ENCODE results near the gene SPTB.

SPTB gene

DNA sequence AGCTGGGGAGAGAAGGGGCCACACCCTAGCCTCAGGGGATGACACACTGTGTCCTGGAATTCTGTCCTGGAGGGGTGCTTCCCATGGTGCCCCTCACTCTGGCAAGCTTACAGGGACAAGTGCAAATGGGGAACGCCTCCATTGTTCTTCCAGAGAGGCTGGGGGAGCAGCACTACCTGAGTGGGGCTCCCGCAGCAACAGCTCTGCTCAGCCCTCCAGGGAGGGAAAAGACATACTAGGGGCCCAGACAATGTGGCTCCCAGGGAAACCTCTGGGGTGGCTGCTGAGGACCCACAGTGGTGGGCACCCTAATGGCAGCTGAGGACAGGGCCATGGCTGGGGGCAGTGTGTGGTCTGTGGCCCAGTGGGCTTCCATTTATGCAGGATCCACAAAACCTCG is 106.1 kb downstream of the SPTB start:
- no peaks in the 10 kb centered on the region for H3K79me2 ChIP-seq (ENCODE audit: control insufficient read depth, low read length)
- no peaks in the 10 kb centered on the region for H3K9me2 ChIP-seq (replicated peaks; ENCODE audit: control insufficient read depth, low read length)
- H4K20me1 ChIP-seq (ENCODE audit: control insufficient read depth, insufficient read depth, low read depth, low read length) = no peaks in the 10 kb centered on the region
- TF ChIP-seq, protein P1, sequence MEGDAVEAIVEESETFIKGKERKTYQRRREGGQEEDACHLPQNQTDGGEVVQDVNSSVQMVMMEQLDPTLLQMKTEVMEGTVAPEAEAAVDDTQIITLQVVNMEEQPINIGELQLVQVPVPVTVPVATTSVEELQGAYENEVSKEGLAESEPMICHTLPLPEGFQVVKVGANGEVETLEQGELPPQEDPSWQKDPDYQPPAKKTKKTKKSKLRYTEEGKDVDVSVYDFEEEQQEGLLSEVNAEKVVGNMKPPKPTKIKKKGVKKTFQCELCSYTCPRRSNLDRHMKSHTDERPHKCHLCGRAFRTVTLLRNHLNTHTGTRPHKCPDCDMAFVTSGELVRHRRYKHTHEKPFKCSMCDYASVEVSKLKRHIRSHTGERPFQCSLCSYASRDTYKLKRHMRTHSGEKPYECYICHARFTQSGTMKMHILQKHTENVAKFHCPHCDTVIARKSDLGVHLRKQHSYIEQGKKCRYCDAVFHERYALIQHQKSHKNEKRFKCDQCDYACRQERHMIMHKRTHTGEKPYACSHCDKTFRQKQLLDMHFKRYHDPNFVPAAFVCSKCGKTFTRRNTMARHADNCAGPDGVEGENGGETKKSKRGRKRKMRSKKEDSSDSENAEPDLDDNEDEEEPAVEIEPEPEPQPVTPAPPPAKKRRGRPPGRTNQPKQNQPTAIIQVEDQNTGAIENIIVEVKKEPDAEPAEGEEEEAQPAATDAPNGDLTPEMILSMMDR (IDR thresholded peaks at IDR 0.05; ENCODE audit: low read depth, low read length, poor library complexity, severe bottlenecking) = no peak
- TF ChIP-seq EZH2phosphoT487 (IDR thresholded peaks at IDR 0.05; ENCODE audit: borderline replicate concordance, low read length) = no peak
- no peaks in the 10 kb centered on the region for H3K36me3 ChIP-seq (ENCODE audit: control insufficient read depth, low read length)
- H3K4me2 ChIP-seq (ENCODE audit: low read length) = no peak overlapping the region
- no peaks in the 10 kb centered on the region for H3F3A ChIP-seq (ENCODE audit: control insufficient read depth, insufficient read depth)
- H3K27me3 ChIP-seq (ENCODE audit: control insufficient read depth, low read length) = peaks cover 6% of the 10 kb centered on the region; the same call in 1 of the 2 replicates
- H3K9me3 ChIP-seq (ENCODE audit: control insufficient read depth, insufficient read depth, low read length) = no peaks in the 10 kb centered on the region
- no peak overlapping the region for H3K4me3 ChIP-seq (ENCODE audit: low read length)
- no peaks in the 10 kb centered on the region for H3K4me1 ChIP-seq (ENCODE audit: control insufficient read depth, low read length)
- no peak overlapping the region for H3K27ac ChIP-seq (ENCODE audit: low read depth, low read length)

DNA sequence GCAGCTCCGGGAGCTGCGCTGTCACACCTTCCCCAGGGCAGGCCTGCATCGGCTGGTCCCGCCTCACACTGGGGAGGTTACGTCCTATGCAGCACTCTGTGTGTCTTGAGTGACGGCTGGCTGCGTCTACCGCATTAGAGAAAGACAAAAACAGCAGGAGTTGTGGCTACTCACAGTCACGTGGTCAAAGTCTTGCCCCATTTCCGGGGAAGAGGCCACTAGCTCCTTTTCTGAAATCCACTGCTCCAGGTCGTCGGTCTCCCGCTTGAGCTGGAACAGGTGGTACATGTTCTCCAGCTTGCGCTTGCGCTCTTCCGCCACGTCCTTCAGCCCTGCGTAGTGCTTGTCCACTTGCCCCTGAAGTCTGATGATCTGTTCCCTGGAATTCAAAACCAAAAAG is 106.7 kb downstream of the SPTB start:
- H3K4me2 ChIP-seq (ENCODE audit: low read length) = no peak overlapping the region
- no peaks in the 10 kb centered on the region for H4K20me1 ChIP-seq (ENCODE audit: control insufficient read depth, insufficient read depth, low read depth, low read length)
- H3K4me3 ChIP-seq (ENCODE audit: low read length) = no peak overlapping the region
- H3K9me2 ChIP-seq (replicated peaks; ENCODE audit: control insufficient read depth, low read length) = no peaks in the 10 kb centered on the region
- no peaks in the 10 kb centered on the region for H3F3A ChIP-seq (ENCODE audit: control insufficient read depth, insufficient read depth)
- H3K27ac ChIP-seq (ENCODE audit: low read depth, low read length) = no peak overlapping the region
- H3K9me3 ChIP-seq (ENCODE audit: control insufficient read depth, insufficient read depth, low read length) = no peaks in the 10 kb centered on the region
- no peak for TF ChIP-seq EZH2phosphoT487 (IDR thresholded peaks at IDR 0.05; ENCODE audit: borderline replicate concordance, low read length)
- TF ChIP-seq, protein P1 (IDR thresholded peaks at IDR 0.05; ENCODE audit: low read depth, low read length, poor library complexity, severe bottlenecking) = no peak
- H3K4me1 ChIP-seq (ENCODE audit: control insufficient read depth, low read length) = no peaks in the 10 kb centered on the region
- peaks cover 6% of the 10 kb centered on the region; the same call in 1 of the 2 replicates for H3K27me3 ChIP-seq (ENCODE audit: control insufficient read depth, low read length)
- H3K36me3 ChIP-seq (ENCODE audit: control insufficient read depth, low read length) = no peaks in the 10 kb centered on the region
- H3K79me2 ChIP-seq (ENCODE audit: control insufficient read depth, low read length) = no peaks in the 10 kb centered on the region

DNA sequence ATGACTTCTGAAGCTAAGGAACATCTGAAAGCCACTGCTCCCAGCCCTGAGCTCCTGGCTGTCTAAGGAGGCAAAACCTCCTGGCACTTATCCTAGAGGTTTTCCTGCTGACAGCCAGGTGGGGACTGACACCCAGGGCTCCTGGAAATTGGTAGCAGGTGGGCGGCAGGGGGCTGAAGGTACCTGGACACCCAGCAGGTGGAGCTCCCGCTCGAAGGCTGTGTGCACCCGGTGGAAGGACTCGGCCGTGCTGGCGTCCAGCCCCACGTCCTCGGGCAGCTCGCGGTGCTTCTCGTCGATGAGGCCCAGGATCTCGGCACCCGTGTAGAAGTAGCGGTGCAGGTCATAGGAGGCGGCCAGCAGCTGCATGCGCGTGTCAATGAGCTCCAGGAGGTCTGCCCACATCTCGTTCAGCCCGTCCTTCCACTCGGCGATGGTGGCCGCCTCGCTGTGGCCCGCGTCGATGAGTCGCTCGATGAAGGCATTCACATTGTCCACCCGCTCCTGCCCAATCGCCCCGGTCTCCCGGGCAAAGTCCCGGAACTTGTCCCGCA is 107.2 kb downstream of the SPTB start:
- H4K20me1 ChIP-seq (ENCODE audit: control insufficient read depth, insufficient read depth, low read depth, low read length) = no peaks in the 10 kb centered on the region
- no peak overlapping the region for H3K27ac ChIP-seq (ENCODE audit: low read depth, low read length)
- H3K4me2 ChIP-seq (ENCODE audit: low read length) = no peak overlapping the region
- no peaks in the 10 kb centered on the region for H3K79me2 ChIP-seq (ENCODE audit: control insufficient read depth, low read length)
- H3K27me3 ChIP-seq (ENCODE audit: control insufficient read depth, low read length) = peaks cover 6% of the 10 kb centered on the region; the same call in 1 of the 2 replicates
- H3K36me3 ChIP-seq (ENCODE audit: control insufficient read depth, low read length) = no peaks in the 10 kb centered on the region
- H3F3A ChIP-seq (ENCODE audit: control insufficient read depth, insufficient read depth) = no peaks in the 10 kb centered on the region
- no peak overlapping the region for H3K4me3 ChIP-seq (ENCODE audit: low read length)
- H3K4me1 ChIP-seq (ENCODE audit: control insufficient read depth, low read length) = no peaks in the 10 kb centered on the region
- no peaks in the 10 kb centered on the region for H3K9me3 ChIP-seq (ENCODE audit: control insufficient read depth, insufficient read depth, low read length)
- TF ChIP-seq EZH2phosphoT487 (IDR thresholded peaks at IDR 0.05; ENCODE audit: borderline replicate concordance, low read length) = no peak
- TF ChIP-seq, protein P1 (IDR thresholded peaks at IDR 0.05; ENCODE audit: low read depth, low read length, poor library complexity, severe bottlenecking) = no peak
- no peaks in the 10 kb centered on the region for H3K9me2 ChIP-seq (replicated peaks; ENCODE audit: control insufficient read depth, low read length)

Data from DOHH2 (cell line).